NCI-H1092 treated with DMSO at 0.1 percent for 48 hours (cell line): ENCODE measurements around the gene ITM2A.

Source experiments
- DNase-seq: peaks from one replicate; lab custom pipeline; 2025; lab: John Stamatoyannopoulos, UW

Gene ITM2A

DNA sequence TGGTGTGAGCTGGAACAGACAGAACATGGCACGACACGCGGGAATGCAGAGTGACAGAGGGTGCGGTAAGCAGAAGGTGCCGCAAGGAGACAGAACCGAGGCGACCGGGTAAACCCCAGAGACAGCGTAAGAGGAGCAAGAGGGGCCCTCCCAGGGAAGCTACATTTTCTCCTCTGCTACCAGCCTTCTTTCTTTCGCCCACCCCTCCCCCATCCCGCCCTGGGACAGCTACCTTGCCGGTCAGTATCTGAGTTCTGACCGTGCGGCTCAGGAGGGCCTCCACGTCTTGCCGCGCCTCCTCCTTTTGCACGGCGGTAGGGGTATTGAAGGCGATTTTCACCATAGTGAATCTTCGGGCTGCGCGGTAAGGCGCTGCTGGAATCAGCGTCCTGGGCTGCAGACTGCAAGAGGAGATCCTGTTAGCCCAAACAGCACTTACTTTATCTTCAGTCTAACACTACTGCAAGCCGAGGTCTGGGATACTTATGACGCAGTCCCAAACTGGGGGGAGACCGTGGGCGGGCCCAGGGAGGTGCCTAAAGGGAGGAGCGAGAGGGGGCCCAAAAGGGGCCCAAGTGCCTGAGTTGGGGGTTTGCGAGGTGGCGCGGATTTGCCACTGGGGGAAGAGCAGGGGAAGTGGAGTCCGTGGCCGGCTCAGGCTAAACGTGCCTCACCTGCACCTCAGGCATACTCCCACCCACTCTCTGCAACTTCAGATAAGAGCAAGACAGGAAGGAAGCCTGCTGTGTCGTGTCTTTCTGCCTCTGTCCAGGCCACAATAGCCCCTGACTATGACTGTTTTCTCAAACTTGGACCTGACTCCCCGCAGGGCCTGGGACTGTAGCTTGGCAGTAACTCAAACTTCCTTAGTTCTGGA lies at the start of gene ITM2A:
Gene ITM2A (minus strand): TSS at position 462 of the 877 bp plus-strand sequence. CDS start 119 bp downstream, at position 343.
- no peak for DNase-seq

GRCh38 chrX:79415056-79415455 lies 47.9 kb upstream of the ITM2A start:
- no peak for DNase-seq

DNA sequence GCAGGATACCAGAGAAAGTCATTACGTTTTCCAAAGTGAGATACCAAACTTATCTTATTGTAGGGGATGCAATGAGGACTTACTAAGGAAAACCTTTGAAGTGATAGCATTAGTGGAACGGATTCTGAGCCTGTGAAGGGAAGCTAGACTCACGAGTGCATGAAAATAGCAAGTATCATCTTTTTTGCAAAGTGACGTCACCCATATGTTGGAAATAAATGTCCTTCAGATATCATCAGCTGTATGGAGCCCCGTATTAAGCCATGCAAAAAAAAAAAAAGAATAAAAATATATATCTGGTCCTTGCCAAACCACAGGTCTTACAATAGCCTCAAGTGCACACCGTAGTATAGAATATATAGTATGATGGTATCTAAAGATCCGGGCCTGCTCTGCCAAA lies 46.8 kb upstream of the ITM2A start:
- DNase-seq = no peak

DNA sequence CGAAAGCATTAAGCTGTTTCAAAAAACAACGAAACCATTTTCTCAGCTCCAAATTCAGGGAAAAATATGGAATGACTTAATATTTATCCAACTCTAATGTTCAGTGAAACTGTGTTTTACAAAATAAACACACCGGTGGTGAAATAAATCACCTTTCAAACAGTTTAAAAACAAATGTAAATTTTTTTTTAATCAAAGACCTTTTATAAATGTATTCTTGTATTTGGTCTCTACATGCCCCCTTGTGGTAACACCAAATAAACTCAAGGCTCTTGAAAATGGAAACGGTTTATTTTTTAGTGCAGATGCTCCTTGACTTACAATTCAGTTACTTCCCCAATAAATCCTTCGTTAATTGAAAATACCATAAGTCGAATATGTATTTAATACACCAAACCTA lies 45.8 kb upstream of the ITM2A start:
- no peak for DNase-seq

DNA sequence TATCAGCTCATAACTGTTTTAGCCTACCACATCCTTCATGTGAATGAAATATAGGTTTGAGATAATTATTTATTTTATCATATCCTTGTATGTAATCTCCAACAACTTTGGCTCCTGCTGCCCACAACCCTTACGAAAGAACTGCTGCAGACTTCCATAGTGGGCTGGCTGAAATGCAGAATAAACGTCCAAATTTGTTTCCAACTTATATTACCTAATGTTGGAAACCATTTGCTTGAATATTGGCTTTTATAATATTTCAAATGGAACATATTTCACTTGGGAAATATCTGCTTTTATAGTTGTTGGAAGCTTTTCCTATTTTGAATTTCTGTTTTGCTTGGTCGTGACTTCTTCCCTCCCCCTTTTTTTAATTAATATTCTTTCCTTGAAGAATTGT lies 45.0 kb upstream of the ITM2A start:
- DNase-seq = no peak

- no peak for DNase-seq
Measured at GRCh38 chrX:79409657-79410056, 42.5 kb upstream of the ITM2A start.

DNA sequence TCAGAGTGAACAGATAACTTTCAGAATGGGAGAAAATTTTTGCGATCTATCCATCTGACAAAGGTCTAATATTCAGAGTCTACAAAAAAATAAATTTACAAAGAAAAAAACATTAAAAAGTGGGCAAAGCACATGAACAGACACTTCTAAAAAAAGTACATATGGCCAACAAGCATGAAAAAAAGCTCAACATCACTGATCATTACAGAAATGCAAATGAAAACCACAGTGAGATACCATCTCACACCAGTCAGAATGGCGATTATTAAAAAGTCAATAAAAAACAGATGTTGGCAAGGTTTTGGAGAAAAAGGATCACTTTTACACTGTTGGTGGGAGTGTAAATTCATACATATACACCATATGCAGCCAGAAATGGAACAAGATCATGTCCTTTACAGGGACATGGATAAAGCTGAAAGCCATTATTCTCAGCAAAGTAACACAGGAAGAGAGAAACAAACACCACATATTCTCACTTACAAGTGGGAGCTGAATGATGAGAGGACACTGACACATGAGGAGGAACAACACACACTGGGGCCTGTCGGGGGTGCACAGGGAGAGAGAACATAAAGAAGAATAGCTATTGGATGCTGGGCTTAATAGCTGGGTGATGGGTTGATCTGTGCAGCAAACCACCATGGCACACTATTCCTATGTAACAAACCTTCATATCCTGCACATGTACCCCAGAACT lies 41.6 kb upstream of the ITM2A start:
- DNase-seq = no peak

DNA sequence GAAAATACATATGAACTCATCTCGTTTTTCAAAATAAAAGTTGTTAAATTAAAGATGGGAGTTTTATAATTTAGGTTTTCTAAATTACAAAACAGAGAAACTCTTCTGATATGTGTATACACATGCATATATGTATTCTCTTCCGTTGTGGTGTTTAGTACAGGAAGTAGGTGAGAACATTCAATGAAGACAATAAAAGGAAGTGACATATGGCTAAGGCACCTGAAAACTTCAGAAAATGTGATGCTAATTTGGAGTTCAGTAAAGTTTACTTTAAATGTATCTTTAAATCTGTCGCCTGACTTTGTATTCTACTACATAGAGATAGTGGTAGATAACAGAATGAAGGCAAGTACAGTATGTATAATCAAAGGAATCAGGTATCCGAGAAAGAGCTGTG lies 33.5 kb upstream of the ITM2A start:
- no peak for DNase-seq

DNA sequence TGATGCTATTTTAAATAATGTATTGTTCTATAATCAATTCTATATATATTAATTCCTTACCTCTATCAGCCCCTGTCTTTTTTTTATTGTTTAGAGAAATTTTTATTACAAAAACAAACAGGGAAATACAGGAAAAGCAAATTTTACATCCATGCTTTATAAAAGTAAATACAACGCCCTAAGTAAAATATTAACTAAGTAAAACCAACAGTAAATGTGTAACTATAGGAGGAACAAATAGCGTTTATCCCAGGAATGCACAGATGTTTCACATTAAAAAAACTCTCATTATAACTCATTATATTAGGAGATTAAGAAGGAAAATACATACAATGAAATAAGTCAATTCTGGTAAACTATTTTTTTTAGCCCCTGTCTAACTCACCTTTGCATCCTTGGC lies 8.2 kb upstream of the ITM2A start:
- DNase-seq = no peak

- DNase-seq = no peak
Measured at GRCh38 chrX:79371640-79372039, 4.5 kb upstream of the ITM2A start.

DNA sequence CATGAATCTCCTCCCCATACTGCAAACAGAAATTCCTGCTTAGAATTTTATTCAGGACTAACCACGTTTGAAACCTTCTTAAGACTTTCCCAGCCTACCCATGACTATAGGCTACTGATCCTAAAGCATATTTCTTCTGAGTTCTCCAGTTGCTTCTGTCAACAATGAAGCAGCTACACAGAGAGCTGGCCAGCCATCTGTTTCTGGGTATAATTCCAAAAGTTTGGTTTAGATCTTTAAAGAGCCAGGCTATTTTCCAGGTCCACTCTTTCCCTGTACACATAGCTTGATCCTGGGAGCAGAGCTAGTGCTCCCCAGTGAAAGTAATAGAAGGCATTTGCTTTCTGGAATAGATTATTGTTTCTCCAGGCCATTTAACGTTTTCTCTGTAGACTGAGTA lies 4.0 kb upstream of the ITM2A start:
- no peak for DNase-seq

DNA sequence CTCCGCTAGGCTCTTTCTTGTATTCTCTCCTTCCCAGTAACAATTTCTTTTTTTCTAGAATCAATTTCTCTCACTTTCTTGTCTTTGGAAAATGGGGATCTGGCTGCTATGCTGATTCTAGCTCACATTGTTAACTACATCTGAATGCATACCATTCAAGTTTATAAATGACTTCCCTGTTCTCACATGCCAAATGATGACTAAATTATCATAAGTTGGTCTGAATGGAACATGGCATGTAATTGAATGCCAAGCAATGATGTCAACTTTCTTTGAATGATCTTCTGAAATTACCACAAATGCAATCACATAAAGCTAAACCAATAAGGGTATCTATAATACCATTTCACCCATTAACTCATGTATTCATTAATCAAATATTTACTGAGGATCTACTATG lies 2.7 kb upstream of the ITM2A start:
- no peak for DNase-seq

DNA sequence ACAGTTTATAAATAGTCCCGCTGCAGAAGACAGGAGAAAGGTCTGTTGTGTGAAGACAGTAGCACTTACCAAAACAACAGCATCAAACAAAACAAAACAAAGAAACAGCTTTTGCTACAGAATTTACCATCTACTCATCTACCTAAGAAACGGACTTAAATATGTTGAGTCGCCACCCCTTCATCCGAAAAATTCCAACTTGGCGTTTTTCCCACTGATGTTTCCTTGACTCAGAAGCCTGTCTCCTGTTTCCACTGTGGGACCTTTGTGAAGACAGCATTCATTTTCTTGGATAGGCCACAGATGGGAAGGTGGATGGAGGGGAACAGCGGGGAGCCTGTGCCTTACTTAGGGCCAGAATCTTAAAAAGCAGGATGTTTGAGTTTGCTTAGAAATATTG lies 1.3 kb upstream of the ITM2A start:
- DNase-seq = no peak

- no peak for DNase-seq
Measured at GRCh38 chrX:79367907-79368306, 773 bp upstream of the ITM2A start.

GRCh38 chrX:79366556-79366872 lies 620 bp downstream of the ITM2A start:
- no peak for DNase-seq

DNA sequence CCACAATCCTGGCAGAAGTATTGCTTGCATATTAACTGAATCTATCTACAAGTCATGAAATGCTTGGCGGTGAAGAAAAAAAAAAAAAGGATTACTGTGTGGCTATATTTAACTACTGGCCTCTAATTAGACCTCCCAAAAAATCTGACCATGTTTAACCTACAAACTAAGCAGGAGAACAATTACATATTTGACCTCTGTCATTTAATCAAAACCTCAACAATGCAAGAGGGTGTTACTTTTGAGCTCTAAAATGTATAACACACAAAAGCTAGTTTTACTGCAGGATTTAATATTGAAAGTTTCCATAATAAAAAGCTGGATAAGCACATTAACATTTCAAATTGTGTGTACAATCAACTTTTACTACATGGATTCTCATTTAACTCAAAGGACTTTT lies 1.5 kb downstream of the ITM2A start:
- no peak for DNase-seq

DNA sequence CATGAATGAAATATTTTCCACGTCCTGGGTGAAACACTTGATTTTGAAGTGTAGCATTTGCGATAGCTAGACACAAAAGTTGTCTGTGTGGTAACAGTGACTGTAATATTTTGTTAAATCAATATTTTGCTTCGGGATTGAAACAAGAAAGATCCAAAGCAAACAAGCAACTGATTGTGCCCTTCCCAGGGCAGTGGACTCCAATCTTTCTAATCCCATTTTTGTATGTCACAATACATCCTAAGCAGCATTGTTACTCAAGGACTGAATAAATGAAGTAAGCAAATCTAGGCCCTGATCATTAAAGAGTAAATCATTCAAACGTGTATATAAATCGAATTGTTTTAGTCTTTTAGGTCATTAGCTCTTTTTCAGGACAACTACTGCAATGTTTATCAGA lies 2.8 kb downstream of the ITM2A start:
- DNase-seq = no peak

GRCh38 chrX:79361192-79361870 lies 5.8 kb downstream of the ITM2A start:
- no peak for DNase-seq

DNA sequence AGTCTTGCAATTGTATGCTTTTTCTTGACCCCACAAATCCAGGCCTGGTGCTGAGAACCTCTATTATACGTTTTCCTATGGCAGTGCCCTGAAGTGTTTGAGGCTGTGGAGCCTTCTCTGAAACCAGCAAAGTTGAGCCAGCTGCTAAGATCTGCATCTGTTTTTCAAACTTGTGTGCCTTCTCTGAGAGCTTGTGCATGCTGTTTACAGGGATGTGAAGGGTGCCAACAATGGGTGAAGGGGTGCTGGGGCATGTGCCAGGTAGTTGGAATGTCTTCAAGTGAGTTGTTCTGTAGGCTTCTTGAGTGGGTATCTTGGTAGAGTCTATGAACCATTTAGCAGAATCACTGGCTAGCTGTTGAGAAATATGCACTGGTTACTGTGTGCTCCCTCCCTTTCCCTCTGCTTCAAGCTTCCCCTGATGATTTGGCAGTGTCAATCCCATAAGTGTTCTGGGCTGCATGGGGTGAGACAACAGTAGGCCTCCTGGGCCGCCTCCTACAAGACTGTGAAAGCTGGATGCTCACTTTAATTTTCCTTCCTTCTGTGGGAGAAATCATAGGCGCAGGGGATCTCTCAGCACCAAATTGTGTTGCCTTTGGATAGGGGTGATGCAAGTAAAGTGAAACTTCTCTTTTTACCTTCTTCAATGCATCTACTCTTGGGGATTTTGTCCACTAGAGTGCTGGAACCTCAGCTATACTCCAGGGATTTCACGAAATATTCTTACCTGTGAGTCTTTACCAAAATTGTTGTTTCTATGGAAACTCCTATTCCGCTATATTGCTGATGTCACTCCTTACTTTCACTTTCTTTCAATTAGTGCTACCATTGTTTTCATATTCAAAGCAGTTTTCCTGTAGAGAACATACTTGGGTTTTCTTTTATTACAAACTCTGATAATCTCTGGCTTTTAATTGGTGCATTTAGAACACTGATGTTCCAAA lies 30.0 kb downstream of the ITM2A start:
- no peak for DNase-seq

GRCh38 chrX:79330022-79330421 lies 37.1 kb downstream of the ITM2A start:
- no peak for DNase-seq

- no peak for DNase-seq
Measured at GRCh38 chrX:79325263-79325958, 41.7 kb downstream of the ITM2A start.
